HG02759 (cell line): ENCODE results near the gene SMC3.
A peak's percentile ranks its signal among the peaks of the same experiment; 100 is the strongest.
"Not testable (repeated sequence)": the region's sequence is repeated elsewhere in the genome, so short reads cannot be mapped to it uniquely, and the experiment has no call there.

Experiments used
- ATAC-seq: cut with Tn5 transposase; IDR thresholded peaks from one replicate; pipeline ENCODE4 v1.9.1; 2021; ENCODE audit warnings: mild to moderate bottlenecking, moderate library complexity; ENCODE audit not compliant: unreplicated experiment

The SMC3 gene

GRCh38 chr10:110567201-110568054 is at the start of gene SMC3:
TSS of gene SMC3 (plus strand) at chr10:110567695. CDS start at chr10:110567817, 122 bp downstream.
- ATAC-seq: peak; percentile 91

GRCh38 chr10:110522365-110522988 is 45.0 kb upstream of the SMC3 start:
- peak; percentile 54 for ATAC-seq

- ATAC-seq: no peak
Measured at GRCh38 chr10:110523736-110524135, 43.8 kb upstream of the SMC3 start.

- ATAC-seq: no peak
Measured at GRCh38 chr10:110524179-110524858, 43.2 kb upstream of the SMC3 start.

- no peak for ATAC-seq
Measured at GRCh38 chr10:110524859-110525232, 42.6 kb upstream of the SMC3 start.

- ATAC-seq: no peak
Measured at GRCh38 chr10:110525349-110526260, 41.9 kb upstream of the SMC3 start.

- ATAC-seq: no peak
Measured at GRCh38 chr10:110527731-110528171, 39.7 kb upstream of the SMC3 start.

- ATAC-seq: peak; percentile 12
Measured at GRCh38 chr10:110528224-110528996, 39.1 kb upstream of the SMC3 start.

GRCh38 chr10:110528997-110529524 is 38.4 kb upstream of the SMC3 start:
- peak; percentile 84 for ATAC-seq

GRCh38 chr10:110529596-110530011 is 37.9 kb upstream of the SMC3 start:
- ATAC-seq: no peak

GRCh38 chr10:110530131-110530831 is 37.2 kb upstream of the SMC3 start:
- ATAC-seq: no peak

GRCh38 chr10:110531687-110532086 is 35.8 kb upstream of the SMC3 start:
- ATAC-seq: no peak

- not testable (repeated sequence) for ATAC-seq
Measured at GRCh38 chr10:110532628-110533027, 34.9 kb upstream of the SMC3 start.

GRCh38 chr10:110533149-110533548 is 34.3 kb upstream of the SMC3 start:
- no peak for ATAC-seq

- ATAC-seq: no peak
Measured at GRCh38 chr10:110534571-110534970, 32.9 kb upstream of the SMC3 start.

- peak; percentile 91 for ATAC-seq
Measured at GRCh38 chr10:110535958-110536891, 31.3 kb upstream of the SMC3 start.

GRCh38 chr10:110539091-110539490 is 28.4 kb upstream of the SMC3 start:
- no peak for ATAC-seq

- ATAC-seq: no peak
Measured at GRCh38 chr10:110540031-110540430, 27.5 kb upstream of the SMC3 start.
